Limb (tissue), 2 donors: ENCODE results near the gene NEURL3.
"Not testable (repeated sequence)": the region's sequence is repeated elsewhere in the genome, so short reads cannot be mapped to it uniquely, and the experiment has no call there.

Experiments used
- DNase-seq, 2 donors: peaks; one replicate each; pipeline ENCODE4 v3.0.0-alpha.2; 2016; ENCODE audit errors: extremely low spot score in 2 of 2

Gene NEURL3

DNA sequence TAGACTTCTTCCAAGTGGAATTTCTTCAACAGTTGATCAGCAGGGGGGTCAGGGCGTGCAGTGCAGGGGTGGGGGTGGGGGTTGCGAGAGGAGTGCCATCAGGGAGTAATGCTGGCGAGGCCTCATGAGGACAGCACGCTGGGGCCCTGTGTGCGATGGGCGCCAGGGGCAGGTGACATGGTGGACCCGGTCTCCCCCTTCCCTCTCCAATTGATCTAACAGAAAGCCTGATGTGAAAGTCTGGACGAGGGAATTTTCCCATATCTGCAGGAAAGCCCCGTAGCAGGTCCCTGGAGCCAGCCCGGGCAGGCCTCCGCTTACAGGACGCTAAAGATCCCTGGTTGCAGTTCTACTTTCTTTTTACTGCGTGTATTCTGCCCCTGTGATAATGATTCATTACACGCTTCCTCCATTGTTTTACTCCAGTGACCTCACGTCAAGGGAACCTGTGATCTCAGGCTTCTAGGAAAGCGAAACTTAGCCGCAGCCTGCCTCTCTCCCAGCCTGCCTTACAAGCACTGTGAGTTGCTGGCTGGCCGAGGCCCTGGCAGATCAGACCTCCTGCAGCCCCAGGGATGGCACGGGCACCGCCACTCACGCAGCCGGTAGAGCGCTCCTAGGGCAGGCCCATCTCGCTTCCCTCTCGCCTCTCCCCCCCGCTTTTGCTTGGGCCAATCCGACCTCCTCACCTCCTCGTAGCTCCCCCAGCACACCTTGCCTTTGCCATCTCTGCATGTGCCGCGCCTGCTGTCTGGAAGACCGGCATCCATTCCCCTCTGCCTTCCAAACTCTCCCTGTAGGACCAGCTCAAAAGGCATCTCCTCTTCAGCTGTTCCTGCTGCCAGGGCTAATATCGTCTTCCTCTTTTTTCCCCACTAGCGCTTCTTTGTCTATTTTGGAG, 19.2 kb downstream of the NEURL3 start:
- DNase-seq = peak in 1 of 2 donors; percentile 24

- DNase-seq = no peak
These were observed 19.8 kb downstream of the NEURL3 start for GRCh38 chr2:96485350-96485749.

DNA sequence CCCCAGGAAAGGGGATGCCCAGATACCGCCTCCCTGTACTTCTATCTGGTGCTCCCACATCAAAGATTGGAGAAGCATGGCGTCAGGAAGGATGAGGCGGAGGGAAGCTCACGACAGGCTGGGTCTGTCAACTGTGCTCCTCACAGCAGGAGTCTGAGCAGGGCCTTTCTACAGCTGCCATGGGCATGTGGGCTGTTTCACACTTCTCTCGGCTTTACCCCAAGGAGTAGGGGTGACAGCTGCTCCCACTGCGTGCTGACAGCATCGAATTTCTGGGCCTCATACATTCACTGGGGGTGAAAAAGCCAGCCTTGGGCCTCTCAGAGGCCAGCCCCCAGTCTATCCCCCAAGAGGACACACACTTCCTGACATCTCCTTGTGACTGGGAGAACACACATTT, 21.1 kb downstream of the NEURL3 start:
- DNase-seq = no peak

DNA sequence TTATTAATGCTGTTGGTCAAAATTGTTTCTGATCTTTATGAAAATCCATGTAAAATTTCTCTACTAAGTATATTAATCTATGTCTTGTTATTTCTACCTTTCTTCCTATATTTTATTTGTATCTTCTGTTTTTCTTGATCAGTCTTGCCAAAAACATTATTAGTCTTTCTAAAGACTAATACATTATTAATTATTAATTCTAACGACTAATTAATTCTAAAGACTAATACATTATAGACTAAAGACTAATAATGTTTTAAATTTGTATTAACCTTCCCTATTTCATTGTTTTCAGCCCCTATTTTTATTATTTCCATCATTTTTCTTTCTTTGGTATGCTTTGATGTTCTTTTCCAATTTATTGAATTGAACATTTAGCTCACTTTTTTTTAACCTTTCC, 27.7 kb downstream of the NEURL3 start:
- no peak for DNase-seq

DNA sequence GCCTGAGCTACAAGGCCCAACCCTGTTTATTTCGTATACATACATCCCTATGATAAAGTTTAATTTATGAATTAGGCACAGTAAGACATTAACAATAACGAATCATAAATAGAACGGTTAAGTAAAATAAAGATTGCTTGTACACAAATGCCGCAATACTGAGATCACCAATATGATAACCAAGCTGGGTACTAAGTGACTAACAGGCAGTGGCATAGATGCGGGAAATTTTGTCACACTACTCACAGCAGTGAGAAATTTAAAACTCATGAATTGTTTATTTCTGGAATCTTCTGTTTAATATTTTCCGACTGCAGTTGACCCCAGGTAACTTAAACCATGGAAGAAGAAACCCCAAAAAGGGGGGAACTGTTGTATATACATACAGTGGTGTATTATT, 33.4 kb downstream of the NEURL3 start:
- DNase-seq = no peak

DNA sequence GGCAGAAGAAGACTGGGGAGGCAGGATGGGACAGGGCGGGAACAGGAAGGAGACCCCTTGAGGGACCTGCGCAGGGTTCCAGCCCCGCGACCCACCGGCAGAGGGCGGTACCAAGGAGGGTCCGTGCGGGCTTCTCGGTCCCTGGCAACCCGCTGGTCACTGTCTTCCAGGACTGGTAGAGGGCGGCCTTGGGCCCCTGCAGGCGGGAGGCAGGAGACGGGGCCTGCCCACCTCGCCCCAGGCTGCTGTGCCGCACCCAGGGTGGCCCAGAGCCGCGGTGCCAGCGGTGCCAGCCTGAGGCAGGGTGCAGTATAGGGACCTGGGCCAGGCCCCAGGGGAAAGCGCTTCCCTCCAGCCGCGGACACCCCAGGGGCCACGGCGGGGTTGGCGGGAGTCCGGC, 34.5 kb downstream of the NEURL3 start:
- peak in 1 of 2 donors; percentile 62 for DNase-seq

- no peak for DNase-seq
These were observed 35.0 kb downstream of the NEURL3 start for GRCh38 chr2:96470109-96470508.

DNA sequence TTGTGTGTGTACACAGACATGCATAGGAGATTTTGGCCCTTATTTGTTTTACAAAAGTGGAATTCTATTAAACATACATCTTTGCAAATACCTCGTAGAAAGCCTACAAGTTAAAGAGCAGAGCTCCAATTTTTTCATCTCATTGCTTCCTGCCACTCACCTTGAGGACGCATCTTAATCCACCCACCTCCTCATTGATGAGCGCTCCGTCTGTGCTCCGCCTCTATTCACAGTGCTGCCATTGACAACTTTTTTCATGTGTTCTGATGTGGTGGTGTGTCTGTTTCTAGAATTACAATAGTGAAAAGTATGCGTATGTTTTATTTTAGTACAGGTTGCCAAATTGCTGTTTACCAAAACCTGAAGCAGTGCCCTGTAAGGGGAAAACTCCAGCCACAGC, 36.3 kb downstream of the NEURL3 start:
- no peak for DNase-seq

- DNase-seq = no peak
These were observed 40.5 kb downstream of the NEURL3 start for GRCh38 chr2:96464651-96465050.

DNA sequence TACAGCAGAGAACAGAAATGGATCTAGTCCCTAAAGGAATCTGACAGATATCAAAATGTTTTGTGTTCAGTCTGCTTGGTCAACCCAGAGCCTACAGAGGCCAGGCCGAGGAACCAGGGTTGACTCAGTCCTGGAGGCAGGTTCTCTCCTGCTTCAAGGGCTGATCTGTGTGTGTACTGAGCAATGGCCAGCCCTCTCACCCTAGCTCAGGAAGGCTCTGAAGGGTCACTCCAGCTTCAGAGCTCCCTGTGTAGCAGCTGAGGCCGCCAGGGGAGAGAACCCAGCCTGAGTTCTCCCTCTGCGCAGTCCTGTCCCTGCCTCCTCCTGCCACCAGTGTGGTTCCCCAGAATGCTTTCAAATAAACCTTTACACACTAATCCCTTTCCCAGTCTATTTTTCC, 41.1 kb downstream of the NEURL3 start:
- DNase-seq = no peak

GRCh38 chr2:96463119-96463518, 42.0 kb downstream of the NEURL3 start:
- no peak for DNase-seq

DNA sequence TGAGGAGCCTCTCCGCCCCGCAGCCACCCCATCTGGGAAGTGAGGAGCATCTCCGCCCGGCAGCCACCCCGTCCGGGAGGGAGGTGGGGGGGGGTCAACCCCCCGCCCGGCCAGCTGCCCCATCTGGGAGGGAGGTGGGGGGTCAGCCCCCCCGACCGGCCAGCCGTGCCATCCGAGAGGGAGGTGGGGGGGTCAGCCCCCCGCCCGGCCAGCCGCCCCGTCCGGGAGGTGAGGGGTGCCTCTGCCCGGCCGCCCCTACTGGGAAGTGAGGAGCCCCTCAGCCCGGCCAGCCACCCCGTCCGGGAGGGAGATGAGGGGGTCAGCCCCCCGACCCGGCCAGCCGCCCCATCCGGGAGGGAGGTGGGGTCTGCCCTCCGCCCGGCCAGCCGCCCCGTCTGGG, 43.5 kb downstream of the NEURL3 start:
- DNase-seq = not testable (repeated sequence)

DNA sequence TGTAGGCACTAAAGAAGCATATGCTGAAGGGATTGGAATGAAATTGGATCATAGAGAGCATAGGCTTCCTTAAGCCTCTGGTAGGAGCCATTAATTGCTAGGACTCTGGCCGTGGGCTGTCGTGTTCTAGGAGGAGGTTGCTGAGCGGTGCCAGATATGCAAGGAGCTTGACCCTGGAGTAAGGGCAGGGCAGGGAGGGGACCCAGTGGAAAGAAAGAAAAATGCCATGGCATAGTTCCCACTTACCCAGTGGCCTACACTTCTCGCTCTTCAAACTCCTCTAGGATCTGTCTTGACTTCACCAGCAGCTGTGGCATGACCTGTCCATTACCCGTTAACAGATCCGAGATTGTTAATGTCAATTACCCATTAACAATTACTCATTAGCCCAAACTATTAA, 53.1 kb downstream of the NEURL3 start:
- DNase-seq = no peak

DNA sequence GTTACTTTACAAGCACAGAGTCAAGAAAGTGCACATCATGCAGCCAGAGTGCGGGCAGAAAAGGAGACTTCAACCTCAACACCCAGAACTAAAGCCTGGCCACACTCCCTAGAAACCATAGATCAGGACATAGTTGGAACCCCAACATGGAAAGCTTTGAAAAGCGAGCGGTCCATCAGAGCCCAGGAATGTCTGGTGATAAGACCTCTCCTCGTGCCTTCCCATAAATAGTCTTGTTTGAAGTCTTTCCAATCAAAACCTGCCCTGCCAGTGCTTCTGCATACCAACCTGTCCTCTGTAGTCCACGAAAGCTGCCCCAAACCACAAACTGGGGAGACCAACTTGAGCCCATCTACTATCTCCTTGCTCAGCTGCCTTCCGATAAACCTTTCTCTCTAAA, 55.5 kb downstream of the NEURL3 start:
- no peak for DNase-seq

- DNase-seq = no peak
These were observed 56.0 kb downstream of the NEURL3 start for GRCh38 chr2:96449174-96449573.

DNA sequence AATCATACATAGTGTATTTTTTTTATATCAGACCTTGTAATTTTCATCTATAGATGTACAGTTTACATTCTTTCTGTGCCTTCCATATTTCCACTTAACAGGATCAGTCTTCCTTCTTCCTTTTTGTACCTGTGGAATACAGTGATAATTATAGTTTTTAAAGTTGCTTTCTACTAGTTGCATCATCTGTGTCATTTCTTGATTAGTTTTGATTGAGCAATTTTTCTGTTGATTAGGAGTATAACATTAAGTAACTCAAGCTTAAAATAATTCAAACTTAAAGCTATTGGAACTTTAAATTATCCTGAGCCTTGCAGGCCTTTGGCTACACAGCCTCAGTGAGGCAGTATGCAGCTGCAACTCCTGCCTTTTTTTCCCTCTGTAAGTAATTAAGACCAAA, 57.4 kb downstream of the NEURL3 start:
- DNase-seq = no peak
